DLD1 (cell line): ENCODE data around the gene CASR.
"Not testable (repeated sequence)": the region's sequence is repeated elsewhere in the genome, so short reads cannot be mapped to it uniquely, and the experiment has no call there.

Experiments used
- in situ Hi-C: cut with HindIII; loops from 2 replicates; pipeline ENCODE4 v1.10.0; 2017; ENCODE audit warnings: low sequenced_read_pairs

The CASR gene, protein sequence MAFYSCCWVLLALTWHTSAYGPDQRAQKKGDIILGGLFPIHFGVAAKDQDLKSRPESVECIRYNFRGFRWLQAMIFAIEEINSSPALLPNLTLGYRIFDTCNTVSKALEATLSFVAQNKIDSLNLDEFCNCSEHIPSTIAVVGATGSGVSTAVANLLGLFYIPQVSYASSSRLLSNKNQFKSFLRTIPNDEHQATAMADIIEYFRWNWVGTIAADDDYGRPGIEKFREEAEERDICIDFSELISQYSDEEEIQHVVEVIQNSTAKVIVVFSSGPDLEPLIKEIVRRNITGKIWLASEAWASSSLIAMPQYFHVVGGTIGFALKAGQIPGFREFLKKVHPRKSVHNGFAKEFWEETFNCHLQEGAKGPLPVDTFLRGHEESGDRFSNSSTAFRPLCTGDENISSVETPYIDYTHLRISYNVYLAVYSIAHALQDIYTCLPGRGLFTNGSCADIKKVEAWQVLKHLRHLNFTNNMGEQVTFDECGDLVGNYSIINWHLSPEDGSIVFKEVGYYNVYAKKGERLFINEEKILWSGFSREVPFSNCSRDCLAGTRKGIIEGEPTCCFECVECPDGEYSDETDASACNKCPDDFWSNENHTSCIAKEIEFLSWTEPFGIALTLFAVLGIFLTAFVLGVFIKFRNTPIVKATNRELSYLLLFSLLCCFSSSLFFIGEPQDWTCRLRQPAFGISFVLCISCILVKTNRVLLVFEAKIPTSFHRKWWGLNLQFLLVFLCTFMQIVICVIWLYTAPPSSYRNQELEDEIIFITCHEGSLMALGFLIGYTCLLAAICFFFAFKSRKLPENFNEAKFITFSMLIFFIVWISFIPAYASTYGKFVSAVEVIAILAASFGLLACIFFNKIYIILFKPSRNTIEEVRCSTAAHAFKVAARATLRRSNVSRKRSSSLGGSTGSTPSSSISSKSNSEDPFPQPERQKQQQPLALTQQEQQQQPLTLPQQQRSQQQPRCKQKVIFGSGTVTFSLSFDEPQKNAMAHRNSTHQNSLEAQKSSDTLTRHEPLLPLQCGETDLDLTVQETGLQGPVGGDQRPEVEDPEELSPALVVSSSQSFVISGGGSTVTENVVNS

DNA sequence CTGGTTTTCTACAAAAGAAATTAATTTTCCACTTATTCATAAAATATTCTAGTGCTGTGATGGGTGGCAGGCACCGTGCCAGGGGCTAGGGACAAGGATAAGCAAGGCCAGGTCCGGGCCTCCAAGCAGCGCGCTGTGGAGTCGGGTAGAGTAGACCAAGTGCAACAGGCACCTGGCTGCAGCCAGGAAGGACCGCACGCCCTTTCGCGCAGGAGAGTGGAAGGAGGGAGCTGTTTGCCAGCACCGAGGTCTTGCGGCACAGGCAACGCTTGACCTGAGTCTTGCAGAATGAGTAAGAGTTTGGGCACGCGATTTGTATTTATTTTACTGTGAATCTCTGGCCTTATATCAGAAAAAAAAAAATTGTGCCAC, at the start of gene CASR:
Gene CASR, plus strand, starts transcription at position 148 of the 372 bp plus-strand sequence. CDS start 70,522 bp downstream, outside the sequence.
- in situ Hi-C loops: no loop called here

DNA sequence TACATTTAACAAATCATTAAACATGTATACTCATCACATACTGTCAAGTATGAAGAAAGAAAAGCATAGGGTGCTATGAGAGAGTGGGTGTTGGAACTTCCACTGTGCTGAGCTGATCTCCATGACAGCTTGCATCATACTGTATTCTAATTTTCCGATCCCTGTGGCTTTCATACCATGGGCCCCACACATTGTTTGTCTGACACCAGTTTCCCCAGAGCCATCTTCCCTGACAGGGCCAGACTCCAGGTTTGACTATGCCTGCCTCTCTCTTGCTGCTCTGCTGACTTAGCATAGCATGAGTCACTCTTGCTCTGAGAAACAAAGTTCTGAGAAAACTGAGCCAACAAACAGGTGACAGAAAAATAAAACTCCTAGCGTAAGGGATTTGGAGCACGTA, 37.0 kb upstream of the CASR start:
- in situ Hi-C loops: no loop called here

DNA sequence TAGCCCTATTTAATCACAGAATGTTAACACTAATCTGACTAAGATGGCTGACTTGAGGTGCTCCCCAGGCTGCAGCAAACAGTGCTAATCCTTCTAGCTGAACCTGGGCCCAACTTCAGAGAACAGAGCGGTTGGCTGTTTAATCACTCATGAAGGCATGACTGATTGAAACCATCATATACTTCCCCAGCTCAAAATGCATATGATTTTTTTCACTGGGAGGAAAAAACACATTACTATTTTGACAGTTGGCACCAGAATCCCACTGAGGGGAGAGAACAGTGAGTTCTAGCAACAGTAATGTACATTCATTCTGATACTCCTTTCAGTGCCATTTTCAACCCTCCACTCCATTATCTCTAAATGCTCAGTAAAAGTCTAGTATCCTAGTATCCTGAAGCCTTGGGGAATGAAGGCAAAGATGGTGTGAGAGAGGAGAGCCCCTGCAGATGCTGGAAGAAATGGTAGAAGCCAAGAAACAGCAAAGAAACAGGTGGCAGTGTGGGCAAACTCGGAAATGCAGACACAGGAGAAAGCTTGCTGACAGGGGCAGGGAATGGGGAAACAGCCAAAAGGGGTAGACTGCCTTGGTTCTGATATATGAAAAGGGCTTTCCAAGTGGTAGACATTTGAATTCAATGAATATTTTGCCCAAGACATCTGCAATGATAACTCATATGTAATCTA, 34.4 kb upstream of the CASR start:
- in situ Hi-C loops: no loop called here

DNA sequence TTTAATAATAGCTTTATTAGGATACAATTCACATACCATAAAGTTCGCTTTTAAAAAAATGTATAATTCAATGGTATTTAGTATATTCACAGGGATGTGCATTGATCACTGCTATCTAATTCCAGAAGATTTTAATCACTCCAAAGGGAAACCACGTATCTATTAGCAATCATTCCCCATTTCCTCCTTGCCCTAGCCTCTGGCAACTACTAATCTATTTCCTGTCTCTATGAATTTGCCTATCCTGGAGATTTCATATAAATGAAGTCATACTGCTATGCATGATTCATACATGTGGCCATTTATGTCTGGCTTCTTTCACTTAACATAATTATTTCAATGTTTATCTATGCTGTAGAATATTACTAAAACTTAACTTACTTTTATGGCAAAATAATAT, 32.0 kb upstream of the CASR start:
- in situ Hi-C loops: no loop called here

DNA sequence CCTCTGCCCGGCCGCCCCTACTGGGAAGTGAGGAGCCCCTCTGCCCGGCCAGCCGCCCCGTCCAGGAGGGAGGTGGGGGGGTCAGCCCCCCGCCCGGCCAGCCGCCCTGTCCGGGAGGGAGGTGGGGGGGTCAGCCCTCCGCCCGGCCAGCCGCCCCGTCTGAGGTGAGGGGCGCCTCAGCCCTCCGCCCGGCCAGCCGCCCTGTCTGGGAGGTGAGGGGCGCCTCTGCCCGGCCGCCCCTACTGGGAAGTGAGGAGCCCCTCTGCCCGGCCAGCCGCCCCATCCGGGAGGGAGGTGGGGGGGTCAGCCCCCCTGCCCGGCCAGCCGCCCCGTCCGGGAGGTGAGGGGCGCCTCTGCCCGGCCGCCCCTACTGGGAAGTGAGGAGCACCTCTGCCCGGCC, 18.5 kb upstream of the CASR start:
- in situ Hi-C loops: not testable (repeated sequence)

DNA sequence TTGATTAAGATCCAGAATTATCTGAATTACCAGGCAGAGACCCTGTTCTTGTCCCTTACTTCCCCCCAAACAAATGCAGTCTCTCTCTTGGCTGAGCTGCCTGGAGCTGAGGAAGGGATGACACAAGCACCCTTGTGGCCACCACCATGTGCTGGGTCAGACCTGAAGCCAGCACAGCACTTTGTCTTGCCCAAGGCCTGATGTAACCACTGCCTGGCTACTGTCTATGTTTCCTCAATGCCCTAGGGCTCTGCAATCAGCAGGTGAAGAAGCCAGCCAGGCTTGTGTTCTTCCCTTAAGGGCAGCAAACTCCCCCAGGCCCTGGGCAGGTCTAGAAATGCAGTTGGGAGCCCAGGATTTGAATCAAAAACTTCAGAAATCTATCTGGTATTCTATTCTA, 15.8 kb upstream of the CASR start:
- in situ Hi-C loops: no loop called here

DNA sequence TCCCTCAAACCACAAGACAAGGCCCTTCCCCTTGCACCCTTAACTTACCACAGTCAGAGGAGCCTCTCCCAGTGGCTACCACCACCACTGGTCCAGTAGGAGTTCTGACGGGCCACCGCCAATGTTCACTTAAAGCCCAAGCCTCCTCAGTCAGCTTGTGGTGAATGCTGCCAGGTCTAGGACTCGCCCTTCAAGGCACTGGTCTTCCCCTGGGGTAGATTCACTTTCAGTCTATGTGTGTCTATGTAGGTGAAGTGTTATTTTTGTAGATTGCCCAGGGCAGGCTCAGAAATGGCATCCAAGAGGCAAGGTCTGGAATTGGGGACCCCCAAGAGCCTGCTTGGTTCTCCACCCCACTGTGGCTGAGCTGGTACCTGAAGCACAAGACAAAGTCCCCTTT, 15.4 kb upstream of the CASR start:
- in situ Hi-C loops: no loop called here

DNA sequence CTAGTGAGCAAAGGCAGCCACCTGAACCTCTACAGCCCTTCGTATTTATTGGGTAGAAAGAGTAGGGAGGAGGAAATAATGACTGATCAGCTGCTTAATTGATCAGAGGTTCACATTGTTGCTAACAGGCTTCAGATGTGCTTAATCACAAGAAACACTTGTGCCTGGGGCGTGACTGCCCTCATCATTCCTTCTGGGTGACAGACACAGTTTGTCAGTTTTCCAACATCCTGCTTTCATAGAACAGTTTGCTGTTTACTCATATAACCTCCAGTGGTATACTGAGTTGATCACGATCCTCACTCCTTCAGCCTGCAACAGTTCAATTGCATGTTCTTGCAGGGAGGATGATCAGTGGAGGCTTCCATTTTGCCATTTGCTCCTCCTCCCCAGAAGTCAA, 13.6 kb upstream of the CASR start:
- in situ Hi-C loops: no loop called here

DNA sequence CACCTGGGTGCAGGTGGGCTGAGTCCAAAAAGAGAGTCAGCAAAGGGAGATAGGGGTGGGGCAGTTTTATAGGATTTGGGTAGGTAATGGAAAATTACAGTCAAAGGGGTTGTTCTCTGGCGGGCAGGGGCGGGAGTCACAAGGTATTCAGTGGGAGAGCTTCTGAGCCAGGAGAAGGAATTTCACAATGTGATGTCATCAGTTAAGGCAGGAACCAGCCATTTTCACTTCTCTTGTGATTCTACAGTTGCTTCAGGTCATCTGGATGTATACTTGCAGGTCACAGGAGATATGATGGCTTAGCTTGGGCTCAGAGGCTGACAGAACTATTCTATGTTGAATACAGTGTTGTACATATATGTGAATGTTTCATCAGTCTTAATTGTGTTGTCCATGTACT, 12.1 kb upstream of the CASR start:
- in situ Hi-C loops: not testable (repeated sequence)

DNA sequence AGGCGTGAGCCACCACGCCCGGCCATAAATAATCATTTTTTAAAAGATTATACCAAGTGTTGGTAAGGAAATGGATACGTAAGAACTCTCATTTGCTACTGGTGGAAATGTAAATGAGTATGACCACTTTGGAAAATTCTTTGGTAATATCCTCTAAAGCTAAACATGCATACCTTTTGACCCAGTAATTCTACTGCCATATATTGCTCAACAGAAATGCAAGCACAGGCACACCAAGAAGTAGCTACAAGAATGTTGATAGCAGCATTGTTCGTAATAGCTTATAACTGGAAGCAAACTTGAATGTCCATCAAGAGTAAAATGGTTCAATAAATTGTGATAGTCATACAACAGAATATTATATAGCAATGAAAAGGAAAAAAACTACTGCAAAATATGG, 4.8 kb upstream of the CASR start:
- in situ Hi-C loops: no loop called here

DNA sequence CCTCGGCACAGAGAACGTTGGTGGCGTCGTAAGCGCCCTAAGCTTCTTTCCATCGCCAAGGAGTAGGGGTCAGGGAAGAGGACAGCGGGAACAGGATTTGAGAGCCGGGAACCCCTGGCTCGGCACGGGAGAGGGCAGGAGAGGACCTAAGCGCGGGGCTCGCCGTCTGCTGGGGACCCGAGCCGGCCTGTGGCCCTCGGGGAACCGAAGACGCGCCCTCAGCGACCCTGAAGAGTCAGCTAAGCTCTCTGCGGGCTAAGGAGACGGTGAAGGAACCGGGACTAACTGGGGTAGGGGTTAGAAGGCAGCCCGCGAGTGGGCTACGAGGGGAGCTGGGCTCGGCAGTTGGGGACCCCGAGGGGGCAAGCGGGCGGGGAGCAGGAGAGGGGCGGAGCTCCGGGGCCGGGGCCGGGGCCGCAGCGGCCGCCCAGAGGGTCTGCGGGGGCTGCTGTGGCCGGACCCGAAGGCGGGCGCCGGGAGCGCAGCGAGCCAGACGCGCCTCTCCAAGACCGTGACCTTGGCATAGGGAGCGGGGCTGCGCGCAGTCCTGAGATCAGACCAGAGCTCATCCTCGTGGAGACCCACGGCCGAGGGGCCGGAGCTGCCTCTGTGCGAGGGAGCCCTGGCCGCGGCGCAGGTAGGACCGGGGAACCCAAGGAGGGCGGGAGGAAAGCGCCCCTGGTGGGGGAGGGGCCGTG, 574 bp downstream of the CASR start:
- in situ Hi-C loops: no loop called here

DNA sequence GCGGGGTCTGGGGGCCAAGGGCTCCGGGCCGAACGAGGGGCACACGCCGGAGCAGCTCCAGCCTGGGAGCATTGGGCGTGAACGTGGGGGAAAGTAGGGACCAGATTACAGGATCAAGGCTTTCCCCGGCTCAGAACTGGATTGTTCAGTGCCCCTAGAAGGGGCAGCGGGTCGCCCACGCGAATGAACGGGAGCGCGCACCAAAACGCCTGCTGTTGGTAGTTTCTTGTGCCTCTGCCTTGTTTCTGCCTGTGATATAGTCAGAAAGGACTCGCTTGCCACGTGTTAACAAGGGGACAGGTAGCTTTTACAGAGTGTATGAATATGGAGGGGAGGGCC, 1.1 kb downstream of the CASR start:
- in situ Hi-C loops: no loop called here

DNA sequence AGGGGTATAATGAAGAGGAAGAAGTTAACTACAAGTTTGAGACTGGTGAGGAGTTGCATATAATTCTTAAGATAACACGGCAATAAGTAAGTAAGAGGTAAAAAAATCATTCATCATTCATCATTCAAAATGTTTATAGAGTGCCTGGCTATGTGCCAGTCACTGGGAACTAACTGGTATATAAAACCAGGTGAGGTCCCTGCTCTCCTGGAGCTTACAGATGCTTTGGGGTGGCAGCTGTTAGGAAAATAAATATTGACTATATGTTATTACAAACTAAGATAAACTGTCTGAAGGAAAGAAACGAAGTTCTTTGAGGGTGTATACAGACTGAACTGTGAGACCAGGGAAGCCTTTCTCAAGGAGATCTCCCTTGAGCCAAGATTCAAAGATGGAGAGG, 2.9 kb downstream of the CASR start:
- in situ Hi-C loops: no loop called here

DNA sequence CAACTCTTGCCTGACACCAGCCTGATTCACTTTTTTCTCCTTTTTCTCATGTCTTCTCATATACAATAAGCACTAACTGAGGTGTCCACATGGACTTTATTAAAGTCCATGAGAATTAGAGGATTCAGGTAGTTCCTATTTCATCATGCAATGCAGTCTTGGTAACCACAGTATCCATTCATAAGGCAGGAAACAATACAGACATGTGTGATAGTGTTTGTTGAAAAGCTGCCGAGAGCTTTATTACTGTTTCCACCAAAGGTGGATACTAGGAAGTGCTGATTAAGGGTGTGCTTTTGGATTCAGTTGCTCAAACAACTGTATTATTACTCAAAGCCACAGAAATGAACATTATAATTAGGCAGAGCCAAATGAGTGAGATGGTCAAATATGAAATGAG, 5.3 kb downstream of the CASR start:
- in situ Hi-C loops: no loop called here

DNA sequence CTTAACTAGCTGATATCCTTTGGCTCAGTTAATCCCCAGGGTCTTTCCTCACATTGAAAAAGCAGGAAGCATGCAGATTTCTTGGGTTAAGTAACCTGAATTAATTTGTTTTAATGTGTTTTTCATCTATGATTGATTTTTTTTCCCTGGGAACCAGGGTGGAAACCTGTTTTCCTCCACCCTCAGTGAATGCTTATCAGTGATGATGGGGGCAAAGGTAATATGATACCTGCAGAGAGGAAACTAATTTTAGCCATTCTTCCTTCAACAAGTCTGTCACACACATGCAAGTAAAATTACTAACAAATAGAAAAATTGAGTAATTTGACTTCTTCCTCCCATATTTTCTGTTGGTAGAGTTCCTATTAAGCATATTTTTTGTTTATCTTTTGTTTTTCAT, 5.9 kb downstream of the CASR start:
- in situ Hi-C loops: no loop called here

DNA sequence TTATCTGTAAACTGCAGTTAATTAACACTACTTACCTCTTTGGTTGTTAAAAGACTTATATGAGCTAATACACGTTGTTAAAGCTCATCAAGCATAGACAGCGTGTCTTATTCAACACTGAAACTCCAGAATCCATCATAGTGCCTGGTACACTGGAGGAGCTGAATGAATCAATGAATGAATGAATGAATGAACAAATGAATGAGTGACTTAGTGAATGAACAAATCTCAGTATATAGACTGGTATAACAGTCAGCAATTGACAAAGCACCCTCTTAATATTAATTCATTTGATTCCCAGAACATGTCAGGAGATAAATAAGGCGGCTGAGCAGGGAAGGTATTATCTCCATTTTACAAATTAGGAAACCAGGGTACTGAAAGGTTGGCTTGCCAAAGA, 7.1 kb downstream of the CASR start:
- in situ Hi-C loops: no loop called here

DNA sequence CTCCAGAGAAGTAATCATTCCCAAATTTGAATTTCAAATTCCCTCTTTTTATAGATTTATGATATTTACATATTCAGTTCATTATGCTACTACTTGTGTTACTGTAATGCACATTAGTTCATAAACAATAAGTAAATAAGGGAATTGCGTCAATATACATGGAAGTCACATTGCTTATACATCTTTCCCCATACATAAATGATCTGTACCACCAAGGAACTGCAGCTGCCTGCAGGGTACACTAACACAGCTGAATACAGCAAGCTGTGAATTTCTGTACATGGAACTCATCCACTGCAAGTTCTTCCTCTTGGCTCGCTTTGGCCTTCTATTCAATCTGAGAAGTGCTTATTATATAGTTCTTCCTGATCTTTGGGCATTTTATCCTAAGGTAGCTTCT, 15.5 kb downstream of the CASR start:
- in situ Hi-C loops: no loop called here

DNA sequence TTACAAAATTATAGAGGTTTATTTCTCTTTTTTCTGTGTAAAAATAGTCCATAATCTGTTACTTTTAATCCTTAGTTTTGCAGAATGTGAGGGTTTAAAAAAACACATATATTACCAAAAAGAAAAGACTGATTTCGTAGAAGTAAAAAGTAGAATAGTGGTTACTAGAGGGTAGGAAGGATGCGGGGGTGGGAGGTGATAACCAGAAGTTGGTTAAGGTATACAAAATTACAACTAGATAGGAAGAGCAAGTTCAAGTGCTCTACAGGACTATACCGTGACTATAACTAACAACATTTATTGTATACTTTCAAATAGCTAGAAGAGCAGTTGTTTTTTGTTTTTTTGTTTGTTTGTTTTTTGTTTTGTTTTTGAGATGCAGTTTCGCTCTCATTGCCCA, 16.1 kb downstream of the CASR start:
- in situ Hi-C loops: no loop called here

DNA sequence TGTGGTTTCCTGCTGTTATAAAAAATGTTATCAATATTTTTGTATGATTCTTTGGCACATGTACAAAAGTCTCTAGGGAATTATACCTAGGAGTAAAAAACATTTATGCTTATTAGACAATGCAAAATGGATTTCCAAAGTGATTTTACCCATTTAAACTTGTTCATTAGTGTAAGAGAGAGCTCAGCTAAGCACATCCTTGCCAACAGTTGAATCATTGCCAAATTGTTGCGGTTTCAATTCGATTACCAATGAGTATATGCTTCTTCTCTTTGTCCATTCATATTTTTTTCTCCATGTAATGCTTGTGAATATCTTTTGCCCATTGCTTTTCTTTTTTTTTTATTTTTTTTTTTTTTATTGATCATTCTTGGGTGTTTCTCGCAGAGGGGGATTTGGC, 17.2 kb downstream of the CASR start:
- in situ Hi-C loops: no loop called here

DNA sequence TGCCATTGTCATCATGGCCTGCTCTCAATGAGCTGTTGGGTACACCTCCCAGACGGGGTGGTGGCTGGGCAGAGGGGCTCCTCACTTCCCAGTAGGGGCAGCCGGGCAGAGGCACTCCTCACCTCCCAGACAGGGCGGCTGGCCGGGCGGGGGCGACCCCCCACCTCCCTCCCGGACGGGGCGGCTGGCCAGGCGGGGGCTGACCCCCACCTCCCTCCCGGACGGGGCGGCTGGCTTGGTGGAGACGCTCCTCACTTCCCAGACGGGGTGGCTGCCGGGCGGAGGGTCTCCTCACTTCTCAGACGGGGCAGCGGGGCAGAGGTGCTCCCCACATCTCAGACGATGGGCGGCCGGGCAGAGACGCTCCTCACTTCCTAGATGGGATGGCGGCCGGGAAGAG, 18.0 kb downstream of the CASR start:
- in situ Hi-C loops: not testable (repeated sequence)

DNA sequence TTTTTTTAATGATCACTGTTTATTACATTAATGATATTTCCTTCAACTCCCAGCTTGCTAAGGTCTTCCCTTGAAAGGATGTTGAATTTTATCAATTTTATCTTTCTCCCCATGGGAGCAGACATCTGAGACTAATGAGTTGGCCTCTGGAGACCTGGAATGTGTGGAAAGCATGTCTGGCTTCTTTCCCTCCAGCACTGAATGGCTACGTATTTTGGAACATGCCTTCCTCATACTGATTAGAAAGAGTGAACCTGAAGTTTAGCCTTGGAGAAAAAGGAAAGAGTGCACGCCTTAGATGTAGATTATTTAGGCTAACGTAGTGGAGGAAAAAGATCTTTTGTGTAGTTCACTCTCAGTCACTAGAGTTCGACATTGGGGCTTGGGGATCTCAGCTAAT, 25.1 kb downstream of the CASR start:
- in situ Hi-C loops: no loop called here
